ENCODE data around the gene CD209.
"Not testable (repeated sequence)": the region's sequence is repeated elsewhere in the genome, so short reads cannot be mapped to it uniquely, and the experiment has no call there.

The CD209 gene, protein sequence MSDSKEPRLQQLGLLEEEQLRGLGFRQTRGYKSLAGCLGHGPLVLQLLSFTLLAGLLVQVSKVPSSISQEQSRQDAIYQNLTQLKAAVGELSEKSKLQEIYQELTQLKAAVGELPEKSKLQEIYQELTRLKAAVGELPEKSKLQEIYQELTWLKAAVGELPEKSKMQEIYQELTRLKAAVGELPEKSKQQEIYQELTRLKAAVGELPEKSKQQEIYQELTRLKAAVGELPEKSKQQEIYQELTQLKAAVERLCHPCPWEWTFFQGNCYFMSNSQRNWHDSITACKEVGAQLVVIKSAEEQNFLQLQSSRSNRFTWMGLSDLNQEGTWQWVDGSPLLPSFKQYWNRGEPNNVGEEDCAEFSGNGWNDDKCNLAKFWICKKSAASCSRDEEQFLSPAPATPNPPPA

DNA sequence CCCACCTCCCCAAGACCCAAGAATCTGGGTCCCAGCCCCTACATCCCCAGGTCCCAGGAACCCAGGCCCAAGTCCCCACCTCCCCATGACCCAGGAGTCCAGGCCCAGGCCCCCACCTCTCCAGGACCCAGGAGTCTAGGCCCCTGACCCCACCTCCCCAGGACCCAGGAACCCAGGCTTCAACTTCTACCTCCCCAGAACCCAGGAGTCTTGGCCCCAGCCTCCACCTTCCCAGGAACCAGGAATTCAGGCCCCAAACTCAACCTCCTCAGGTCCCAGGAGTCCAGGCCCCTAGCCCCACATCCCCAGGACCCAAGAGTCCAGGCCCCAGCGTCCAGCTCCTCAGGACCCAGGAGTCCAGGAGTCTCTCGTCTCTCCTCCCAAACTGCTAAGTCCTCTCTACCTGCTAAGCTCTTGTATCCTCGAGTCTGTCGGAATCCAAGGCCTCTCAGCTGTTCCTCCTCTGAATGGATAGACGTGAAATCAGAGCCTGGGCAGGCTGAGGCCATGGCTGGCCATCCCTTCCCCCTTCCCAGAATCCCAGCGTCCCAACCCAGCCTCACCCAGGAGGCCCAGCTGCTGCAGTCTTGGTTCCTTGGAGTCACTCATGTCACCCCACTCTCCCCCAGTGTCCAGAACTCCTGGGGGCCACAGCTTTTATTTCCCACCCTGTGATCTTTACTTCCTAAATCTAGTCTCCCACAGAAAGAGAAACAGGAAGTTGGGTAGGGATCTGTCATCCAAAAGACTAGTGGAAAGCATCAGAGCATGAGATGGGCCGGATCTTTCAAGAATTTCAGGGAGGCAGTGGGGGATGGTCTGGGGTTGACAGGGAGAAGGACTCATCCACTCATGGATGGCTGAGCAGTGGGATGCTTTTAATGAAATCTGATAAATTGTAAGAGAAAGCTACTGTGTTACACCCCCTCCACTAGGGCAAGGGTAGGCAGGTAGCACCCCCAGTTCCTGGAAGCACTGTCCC is at the start of gene CD209:
TSS of gene CD209 (minus strand) at position 632 of the 982 bp plus-strand sequence. CDS start at position 609, 23 bp downstream.
- no peak for DNase-seq

DNA sequence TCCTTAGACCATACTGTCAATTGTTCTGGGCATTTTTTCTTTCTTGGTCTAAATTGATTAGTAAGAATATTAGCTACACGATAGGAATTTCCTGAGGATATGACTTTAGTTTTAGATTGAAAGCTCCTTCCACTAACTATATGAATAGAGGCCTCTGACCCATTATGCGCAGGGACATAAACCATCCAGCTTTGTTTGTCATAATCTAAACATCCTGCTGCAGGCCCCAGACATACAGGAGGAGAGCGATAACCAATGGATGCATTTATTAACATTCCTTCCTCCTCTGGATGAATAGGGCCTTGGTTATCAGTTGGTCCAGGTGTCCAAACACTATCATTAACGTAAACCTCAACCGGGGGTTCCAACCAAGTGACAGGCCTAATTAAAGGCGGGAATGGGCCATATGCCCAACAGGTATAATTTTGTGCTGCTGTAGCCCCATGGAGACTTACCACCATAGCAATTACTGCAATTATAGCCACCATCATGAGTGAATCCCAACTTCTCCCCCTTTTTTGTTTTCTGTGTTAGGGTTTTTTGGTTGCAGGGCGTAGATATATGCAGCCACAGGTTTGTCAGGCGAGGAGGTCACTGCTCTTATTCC is 48.3 kb upstream of the CD209 start:
- DNase-seq: no peak

DNA sequence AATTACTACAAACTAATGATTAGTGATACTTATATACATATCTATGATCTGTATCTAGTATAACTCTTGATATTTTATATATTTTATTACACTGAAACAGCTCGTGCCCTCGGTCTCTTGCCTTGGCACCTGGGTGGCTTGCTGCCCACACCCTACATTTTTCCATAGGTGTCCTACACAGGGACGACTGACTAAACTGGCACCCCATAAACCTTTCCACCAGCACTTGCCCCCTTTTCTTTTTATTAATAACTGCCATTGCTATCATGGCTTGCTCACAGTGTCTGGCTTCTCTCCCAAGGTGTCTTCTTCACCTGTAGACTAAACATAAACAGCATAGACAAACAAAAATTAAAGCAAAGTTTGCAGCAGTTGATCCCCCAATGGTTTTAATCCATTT is 46.2 kb upstream of the CD209 start:
- DNase-seq: no peak

GRCh38 chr19:7792701-7793100 is 45.4 kb upstream of the CD209 start:
- DNase-seq: not testable (repeated sequence)

DNA sequence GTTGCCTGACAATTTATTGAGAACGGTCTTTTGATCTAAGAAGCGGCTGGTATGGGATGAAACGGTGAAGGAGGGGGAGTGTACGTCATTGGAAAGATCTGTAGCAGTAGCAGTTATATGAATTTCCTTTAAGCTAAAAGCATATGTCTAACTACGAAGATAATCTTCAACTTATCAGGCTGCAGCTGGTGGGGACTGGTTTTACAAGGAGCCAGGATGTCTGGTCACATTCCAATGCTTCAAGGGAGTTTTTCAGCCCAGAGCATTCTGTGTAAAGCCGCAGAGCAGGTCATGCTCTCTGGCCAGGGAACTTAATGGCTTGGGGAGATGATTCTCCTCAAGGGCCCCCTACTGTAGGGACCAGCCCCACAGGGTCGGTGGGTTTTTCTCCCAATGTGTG is 44.9 kb upstream of the CD209 start:
- no peak for DNase-seq

- DNase-seq: no peak
These were observed 43.1 kb upstream of the CD209 start for GRCh38 chr19:7790416-7790815.

DNA sequence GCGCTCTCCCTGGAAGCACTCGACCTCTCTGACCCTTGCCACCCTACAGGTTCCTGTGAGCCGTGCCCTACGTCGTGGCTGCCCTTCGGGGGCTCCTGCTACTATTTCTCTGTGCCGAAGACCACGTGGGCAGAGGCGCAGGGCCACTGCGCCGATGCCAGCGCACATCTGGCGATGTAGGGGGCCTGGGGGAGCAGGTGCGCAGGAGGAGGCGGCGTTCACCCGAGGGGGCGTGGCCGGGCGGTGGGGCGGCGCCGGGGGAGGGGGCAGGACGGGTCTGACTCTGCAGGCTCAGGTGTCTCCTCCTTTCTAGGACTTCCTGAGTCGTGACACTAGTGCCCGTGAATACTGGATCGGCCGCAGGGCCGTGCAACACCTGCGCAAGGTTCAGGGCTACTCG is 42.1 kb upstream of the CD209 start:
- DNase-seq: no peak

DNA sequence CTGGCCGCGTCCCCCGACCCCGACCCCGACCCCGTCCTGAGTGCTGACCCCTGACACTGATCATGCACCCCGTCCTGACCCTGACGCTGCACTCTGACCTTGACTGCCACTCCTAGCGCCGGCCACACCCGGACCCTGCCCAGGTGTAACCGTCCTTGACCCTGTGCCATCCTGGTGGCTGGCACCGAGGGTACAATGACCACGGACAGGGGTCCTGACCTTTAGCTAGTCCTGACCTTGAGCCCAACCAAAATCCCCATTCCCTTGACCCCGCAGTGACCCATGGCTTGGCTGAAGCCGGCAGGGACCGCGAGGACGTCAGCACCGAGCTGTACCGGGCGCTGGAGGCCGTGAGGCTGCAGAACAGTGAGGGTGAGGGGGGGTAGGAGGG is 41.6 kb upstream of the CD209 start:
- DNase-seq: no peak

GRCh38 chr19:7788178-7788932 is 41.0 kb upstream of the CD209 start:
- DNase-seq: no peak

GRCh38 chr19:7787602-7788177 is 40.4 kb upstream of the CD209 start:
- DNase-seq: no peak

DNA sequence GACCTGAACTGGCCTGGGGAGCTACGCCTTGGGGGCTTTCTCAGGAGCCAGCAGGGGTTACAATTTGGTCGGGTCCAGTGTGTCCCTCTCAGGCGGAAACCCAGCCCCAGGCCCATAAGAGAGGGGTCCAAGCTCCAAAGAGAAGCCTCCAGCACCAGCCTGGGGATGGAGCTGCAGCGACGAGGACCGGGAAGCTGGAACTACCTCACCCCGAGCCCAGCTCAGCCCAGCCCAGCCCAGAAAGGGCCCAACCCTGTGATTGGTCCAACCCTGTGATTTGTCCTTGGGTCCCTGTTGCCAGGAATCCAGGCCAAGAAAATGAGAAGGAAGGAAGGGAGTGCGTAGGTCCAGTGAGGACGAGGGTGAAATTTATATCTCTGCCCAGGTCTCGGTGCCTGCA is 39.8 kb upstream of the CD209 start:
- no peak for DNase-seq

- no peak for DNase-seq
These were observed 37.5 kb upstream of the CD209 start for GRCh38 chr19:7784856-7785255.

- no peak for DNase-seq
These were observed 36.7 kb upstream of the CD209 start for GRCh38 chr19:7783991-7784423.

- no peak for DNase-seq
These were observed 33.8 kb upstream of the CD209 start for GRCh38 chr19:7781157-7781556.

- no peak for DNase-seq
These were observed 32.5 kb upstream of the CD209 start for GRCh38 chr19:7779631-7780486.

DNA sequence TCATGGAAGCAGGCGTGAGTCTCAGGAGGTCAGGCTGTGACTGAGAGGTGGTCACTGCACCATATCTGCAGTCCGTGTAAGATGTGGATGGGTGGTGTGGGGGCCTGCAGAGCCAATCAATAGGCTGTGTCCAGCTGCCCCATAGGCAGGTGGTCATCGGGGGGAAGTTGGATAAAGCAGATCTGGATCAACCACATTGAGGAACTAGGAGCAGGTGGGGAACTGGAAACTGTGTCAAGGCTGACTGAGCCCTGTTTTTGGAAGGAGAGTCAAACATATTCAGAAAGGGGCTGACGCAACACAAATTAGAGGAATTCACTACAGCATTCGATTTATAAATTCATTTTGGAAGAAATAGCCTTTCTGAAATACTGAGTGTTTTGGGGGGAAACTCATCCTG is 30.7 kb upstream of the CD209 start:
- no peak for DNase-seq

DNA sequence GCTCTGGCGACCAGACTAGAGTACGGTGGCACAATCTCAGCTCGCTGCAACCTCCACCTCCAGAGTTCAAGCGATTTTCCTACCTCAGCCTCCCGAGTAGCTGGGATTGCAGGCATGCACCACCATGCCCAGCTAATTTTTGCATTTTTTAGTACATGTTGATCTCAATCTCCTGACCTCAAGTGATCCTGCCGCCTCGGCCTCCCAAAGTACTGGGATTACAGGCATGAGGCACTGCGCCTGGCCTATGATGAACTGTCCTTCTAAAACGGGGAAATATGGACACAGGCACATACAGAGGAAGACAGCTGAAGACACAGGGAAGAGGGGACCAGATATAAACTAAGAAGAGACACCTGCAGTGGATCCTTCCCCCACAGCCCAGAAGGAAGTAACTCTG is 28.4 kb upstream of the CD209 start:
- no peak for DNase-seq

DNA sequence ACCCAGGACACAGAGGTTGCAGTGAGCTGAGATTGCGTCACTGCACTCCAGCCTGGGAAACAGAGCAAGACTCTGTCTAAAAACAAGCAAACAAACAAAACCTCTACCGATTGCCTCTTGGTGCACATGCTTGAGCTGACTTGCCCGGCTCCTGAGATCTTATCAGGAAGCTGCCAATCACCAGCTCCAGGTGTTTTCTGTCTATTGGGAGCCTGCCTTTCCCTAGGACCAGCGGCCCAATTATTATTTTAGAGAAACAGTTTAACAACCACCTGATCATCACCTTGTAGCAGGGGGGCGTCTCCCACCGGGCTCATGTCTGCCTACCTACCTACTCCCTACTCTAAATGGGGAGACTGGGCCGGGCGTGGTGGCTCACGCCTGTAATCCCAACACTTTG is 26.5 kb upstream of the CD209 start:
- DNase-seq: no peak

DNA sequence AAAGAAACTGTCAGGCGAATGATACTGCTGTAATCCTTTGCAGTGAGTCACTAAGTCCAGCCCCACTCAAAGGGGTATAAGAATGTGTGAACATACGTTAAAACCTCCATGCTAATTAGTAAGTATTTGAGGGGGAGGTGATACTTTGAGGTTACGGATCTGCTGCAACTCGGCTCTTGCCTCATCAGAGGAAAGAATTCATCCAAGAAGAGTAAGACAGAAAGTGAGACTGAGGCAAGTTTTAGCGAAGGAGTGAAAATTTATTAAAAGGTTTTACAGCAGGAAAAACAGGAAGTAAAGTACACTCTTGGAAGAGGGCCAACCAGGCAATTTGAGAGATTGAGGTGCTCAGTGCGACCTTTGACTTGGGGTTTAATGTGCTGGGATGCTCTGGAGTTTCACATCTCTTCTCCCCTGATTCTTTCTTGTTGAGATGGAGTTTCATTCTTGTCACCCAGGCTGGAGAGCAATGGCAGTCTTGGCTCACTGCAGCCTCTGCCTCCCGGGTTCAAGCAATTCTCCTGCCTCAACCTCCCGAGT is 25.5 kb upstream of the CD209 start:
- no peak for DNase-seq

DNA sequence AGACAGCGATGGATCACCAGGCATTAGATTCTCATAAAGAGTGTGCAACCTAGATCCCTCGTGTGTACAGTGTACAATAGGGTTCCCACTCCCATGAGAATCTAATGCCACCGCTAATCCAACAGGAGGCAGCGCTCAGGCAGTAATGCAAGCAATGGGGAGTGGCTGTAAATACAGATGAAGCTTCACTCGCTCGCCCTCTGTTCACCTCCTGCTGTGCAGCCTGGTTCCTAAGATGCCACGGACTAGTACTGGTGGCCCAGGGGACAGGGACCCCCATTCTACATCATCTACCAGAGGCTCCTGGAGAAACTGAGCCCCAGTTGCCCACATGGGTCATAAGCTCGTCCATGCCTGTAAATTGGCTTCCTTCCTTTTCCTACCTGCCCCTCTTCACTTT is 23.7 kb upstream of the CD209 start:
- DNase-seq: no peak

GRCh38 chr19:7769171-7769570 is 21.8 kb upstream of the CD209 start:
- no peak for DNase-seq
